ENCODE data around the gene ASXL1. TPM values are rescaled to one million over a fixed set of nuclear protein-coding genes. Genes with fewer than 3 reads are reported as not detected.
"Not testable (repeated sequence)": the region's sequence is repeated elsewhere in the genome, so short reads cannot be mapped to it uniquely, and the experiment has no call there.

Gene ASXL1
- total RNA-seq, 1 donor from 2014 or later = 79.1 TPM

DNA sequence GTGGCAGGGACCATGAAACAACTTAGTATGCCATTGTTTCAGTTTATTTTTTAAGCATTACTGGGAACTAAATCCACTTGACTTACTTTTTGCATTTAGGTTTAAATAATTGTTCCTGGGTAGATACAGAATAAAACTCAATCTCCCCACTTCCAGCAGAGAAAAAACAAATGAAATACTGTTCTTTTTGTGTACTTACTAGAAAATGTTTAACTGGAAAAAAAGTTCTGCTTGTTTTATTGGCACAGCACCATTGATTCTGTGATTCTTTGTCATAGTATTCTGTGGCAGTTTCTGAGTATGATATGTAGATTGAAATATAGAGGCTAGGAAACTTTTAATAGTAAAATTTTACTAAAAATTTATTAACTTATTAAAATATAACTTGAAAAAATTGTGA, 10.2 kb downstream of the ASXL1 start:
- Histone ChIP-seq H3K27me3 (no peaks in the 10 kb centered on the region), H3K9me3 (no peaks in the 10 kb centered on the region), H3K27ac (no peak overlapping the region), H3K4me1 (peaks cover 45% of the 10 kb centered on the region), H3K36me3 (peaks cover 47% of the 10 kb centered on the region), H3K4me3 (no peak overlapping the region)
- intact Hi-C loops (cut with DNase I) = no loop called here
- TF ChIP-seq, protein P1, sequence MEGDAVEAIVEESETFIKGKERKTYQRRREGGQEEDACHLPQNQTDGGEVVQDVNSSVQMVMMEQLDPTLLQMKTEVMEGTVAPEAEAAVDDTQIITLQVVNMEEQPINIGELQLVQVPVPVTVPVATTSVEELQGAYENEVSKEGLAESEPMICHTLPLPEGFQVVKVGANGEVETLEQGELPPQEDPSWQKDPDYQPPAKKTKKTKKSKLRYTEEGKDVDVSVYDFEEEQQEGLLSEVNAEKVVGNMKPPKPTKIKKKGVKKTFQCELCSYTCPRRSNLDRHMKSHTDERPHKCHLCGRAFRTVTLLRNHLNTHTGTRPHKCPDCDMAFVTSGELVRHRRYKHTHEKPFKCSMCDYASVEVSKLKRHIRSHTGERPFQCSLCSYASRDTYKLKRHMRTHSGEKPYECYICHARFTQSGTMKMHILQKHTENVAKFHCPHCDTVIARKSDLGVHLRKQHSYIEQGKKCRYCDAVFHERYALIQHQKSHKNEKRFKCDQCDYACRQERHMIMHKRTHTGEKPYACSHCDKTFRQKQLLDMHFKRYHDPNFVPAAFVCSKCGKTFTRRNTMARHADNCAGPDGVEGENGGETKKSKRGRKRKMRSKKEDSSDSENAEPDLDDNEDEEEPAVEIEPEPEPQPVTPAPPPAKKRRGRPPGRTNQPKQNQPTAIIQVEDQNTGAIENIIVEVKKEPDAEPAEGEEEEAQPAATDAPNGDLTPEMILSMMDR (IDR thresholded peaks at IDR 0.05) = no peak
- DNase-seq (no peak), ATAC-seq (no peak)

DNA sequence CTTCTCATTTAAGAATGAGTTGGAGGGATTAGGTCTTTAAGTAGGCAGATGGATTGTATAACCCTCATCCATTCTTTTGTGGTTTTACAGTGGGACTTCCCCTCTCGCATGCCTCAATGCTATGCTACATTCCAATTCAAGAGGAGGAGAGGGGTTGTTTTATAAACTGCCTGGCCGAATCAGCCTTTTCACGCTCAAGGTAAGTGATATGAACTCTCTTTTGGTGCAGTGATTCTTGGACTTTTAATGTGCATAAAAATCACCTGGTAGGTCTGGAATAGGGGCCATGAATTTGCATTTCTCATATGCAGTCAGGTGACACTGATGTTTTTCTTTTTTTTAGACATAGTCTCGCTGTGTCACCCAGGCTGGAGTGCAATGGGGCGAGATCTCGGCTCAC, 10.8 kb downstream of the ASXL1 start:
- Histone ChIP-seq H3K9me3 (no peaks in the 10 kb centered on the region), H3K4me3 (no peak overlapping the region), H3K4me1 (peaks cover 40% of the 10 kb centered on the region), H3K36me3 (peaks cover 53% of the 10 kb centered on the region), H3K27me3 (no peaks in the 10 kb centered on the region), H3K27ac (no peak overlapping the region)
- DNase-seq = no peak
- intact Hi-C loops (cut with DNase I) = no loop called here
- ATAC-seq = peak; percentile 20
- TF ChIP-seq, protein P1 (IDR thresholded peaks at IDR 0.05) = no peak

DNA sequence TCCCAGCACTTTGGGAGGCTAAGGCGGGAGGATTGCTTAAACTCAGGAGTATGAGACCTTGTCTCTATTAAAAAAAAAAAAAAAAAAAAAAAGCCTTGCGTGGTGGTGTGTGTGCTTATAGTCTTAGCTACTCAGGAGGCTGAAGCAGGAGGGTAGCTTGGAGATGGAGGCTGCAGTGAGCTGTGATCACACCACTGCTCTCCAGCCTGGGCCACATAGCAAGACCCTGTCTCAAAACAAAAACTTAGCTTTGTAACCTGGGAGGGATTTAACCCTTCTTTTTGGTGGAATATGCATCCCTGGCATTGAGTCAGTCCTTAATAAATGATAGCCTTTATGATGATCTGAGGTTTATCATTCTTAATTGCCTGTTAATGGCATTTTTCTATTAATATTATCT, 12.8 kb downstream of the ASXL1 start:
- no peaks in the 10 kb centered on the region for H3K27me3 ChIP-seq

DNA sequence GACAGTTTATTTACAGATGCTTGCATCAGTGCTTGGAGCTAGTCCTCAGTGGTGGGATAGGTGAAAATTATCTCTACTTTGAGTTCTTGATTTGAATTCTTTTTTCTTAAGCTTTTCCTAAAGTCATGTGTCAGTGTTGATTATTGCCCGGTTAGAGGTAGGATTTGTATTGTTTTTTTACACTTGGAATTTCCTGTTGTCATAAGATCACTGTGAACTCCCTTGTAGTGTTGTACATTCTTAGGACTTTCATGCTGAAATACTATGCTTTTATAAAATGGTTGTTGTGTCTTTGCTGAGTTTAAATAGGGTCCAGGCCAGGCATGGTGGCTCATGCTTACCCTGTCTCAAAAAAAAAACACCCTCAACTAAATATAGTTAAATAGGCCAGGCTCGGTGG, 20.3 kb downstream of the ASXL1 start:
- H3K9me3 ChIP-seq = no peaks in the 10 kb centered on the region
- no peak for DNase-seq
- H3K36me3 ChIP-seq = peaks cover 39% of the 10 kb centered on the region
- H3K27ac ChIP-seq = no peak overlapping the region
- ATAC-seq = no peak
- TF ChIP-seq, protein P1 (IDR thresholded peaks at IDR 0.05) = no peak
- intact Hi-C loops (cut with DNase I) = no loop called here
- H3K27me3 ChIP-seq = no peaks in the 10 kb centered on the region
- no peak overlapping the region for H3K4me3 ChIP-seq
- H3K4me1 ChIP-seq = no peaks in the 10 kb centered on the region

More for the DNA sequence above, 12.8 kb downstream of the ASXL1 start:
- ATAC-seq (no peak), DNase-seq (no peak)
- no peaks in the 10 kb centered on the region for H3K9me3 ChIP-seq
- intact Hi-C loops (cut with DNase I) = no loop called here
- no peak overlapping the region for H3K27ac ChIP-seq
- H3K4me1 ChIP-seq = peaks cover 28% of the 10 kb centered on the region
- H3K36me3 ChIP-seq = peaks cover 73% of the 10 kb centered on the region
- no peak overlapping the region for H3K4me3 ChIP-seq
- TF ChIP-seq, protein P1 (IDR thresholded peaks at IDR 0.05) = no peak

DNA sequence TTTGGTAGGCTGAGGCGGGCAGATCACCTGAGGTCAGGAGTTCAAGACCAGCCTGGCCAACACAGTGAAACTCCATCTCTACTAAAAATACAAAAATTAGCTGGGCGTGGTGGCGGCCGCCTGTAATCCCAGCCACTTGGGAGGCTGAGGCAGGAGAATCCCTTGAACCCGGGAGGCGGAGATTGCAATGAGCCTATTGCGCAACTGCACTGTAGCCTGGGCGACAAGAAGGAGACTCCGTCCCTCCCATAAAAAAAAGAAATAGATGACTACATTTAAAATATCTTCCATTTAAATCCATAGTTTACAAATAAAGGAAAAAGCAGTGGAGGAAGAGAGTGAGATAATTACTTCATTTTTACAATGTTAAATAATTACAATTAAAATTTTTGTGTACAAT, 21.9 kb downstream of the ASXL1 start:
- intact Hi-C loops (cut with DNase I); H3K27me3 ChIP-seq; H3K4me1 ChIP-seq; H3K4me3 ChIP-seq; H3K9me3 ChIP-seq; ATAC-seq; DNase-seq; H3K27ac ChIP-seq: not testable (repeated sequence)
- H3K36me3 ChIP-seq = peaks cover 23% of the 10 kb centered on the region

DNA sequence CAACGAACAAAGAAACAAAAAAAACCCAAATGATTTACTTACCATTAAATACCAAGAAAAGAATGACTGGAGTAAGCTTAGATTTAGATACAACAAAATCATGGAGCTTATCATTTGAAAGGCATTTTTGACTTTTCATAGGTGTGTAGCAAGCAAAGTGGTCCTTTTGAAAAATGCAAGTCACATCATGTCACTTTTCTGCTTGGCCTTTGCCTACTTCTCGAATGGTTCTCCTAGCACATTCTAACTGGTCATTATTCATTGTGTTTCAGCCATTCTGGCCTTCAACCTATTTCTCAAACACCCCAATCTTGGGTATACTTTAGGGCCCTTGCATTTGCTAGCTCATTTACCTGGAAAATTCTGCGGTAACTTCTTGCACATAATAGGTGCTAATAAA, 22.6 kb downstream of the ASXL1 start:
- Histone ChIP-seq H3K4me3 (no peak overlapping the region), H3K4me1 (peaks cover 13% of the 10 kb centered on the region), H3K9me3 (no peaks in the 10 kb centered on the region), H3K27ac (no peak overlapping the region), H3K36me3 (peaks cover 16% of the 10 kb centered on the region), H3K27me3 (no peaks in the 10 kb centered on the region)
- no peak for ATAC-seq
- TF ChIP-seq, protein P1 (IDR thresholded peaks at IDR 0.05) = no peak
- DNase-seq = no peak
- intact Hi-C loops (cut with DNase I) = no loop called here

Data from upper lobe of right lung (tissue), 1 donor.